Stimulated activated CD4-positive, alpha-beta T cell treated with anti-CD3 and anti-CD28 coated beads, TNF-alpha, amount 100 ng/mL, for 4 hours (primary cell): ENCODE data around the gene ATF6.
A peak's percentile ranks its signal among the peaks of the same experiment; 100 is the strongest.

ENCODE experiments used
- DNase-seq, 3 experiments: peaks; one replicate each; pipeline ENCODE4 v3.0.0-alpha.2; 2020; ENCODE audit warnings: low read depth in 3 of 3

Gene ATF6

GRCh38 chr1:161941726-161942436 lies 175.8 kb downstream of the ATF6 start:
- DNase-seq = no peak

DNA sequence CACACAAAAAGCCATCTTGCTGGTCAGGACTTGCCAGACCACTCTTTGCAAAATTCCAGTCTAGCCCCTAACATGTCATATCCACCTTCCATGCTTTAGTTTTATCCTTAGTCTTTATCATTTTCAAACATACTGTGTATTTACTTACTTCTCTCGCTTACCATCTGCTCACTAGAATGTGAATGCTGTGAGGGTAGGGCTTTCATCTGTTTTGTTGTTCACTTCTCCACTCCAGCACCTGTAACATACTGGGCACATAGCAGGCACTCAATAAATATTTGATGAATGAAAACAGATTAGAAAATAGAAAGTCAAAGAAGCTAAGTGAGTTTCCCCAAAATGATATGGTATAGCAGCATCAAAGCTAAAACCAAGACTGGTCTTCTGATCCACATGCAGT lies 177.6 kb downstream of the ATF6 start:
- no peak for DNase-seq

DNA sequence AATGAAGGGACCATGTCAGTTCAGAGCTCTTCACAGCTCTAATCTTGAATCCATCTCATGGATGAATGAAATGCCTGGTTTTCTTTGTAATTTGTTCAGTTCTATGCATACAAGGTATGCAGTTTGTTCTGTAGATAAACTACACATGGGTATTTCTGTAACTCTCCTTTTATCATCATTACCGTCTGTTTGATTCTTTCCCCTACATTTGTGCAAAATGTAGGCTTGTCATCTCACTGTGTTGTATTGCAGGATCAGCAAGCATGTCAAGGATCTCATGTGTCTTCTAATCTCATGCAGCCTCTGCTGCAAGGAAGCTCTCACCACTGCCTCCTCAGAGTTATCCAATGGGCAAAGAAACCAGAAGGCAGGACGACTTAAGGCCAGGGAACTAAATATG lies 178.3 kb downstream of the ATF6 start:
- DNase-seq = no peak

GRCh38 chr1:161945306-161946060 lies 179.4 kb downstream of the ATF6 start:
- no peak for DNase-seq

DNA sequence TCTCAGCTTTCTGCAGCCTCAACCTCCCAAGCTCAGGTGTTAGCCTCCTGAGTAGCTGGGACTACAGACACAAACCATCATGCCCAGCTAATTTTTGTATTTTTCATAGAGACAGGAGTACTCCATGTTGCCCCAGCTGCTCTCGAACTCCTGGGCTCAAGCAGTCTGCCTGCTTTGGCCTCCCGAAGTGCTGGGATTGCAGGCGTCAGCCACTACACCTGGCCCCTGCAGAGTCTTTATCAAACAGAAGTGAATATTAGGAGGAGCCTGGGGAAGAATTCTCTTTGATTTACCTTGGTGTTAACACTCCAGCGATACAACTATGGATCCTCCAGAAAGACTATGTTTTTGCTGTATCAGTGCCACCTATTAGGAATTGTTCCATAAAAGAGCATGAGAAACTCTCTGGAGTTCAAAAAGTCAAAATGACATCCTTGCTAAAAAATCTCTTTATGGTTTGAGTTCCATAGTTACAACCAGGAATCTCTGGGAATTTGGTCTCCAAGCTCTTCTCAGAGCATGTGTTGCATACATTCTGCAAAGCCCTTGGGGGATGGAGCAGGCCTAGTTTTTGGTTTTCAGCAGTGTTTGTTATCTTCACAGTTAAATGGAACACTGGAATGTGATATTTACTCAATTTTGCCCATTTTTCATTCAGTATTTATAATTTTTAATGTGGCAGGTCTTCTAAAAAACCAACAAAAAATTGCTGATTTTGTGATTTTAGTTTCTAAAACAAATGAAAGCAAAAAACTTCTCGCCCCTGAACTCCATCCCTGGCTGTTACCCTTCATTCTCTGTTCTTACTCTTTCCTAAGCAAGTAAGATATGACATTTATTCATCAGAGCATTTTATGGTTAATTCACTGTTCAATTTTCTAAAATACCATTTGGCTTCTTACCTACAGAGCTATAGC lies 180.2 kb downstream of the ATF6 start:
- no peak for DNase-seq

DNA sequence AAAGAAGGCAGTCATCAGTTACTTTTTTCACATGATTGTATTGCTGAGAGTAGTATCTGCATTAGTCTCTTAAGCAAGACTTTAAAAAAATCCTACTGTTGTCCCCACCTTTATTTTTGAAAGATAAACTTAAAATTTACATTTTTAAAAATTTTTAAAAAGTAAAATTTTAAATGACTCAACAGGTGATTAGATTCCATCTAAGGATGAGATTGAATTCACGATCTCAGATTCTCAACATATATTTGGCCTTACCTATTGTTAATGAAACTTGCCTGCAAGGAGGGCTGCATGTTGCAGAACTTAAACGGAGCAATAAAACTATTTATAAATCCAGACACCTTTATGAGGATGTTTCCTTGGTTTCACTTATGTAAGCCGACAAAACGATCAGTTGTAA lies 182.3 kb downstream of the ATF6 start:
- no peak for DNase-seq

GRCh38 chr1:161949548-161949947 lies 183.4 kb downstream of the ATF6 start:
- no peak for DNase-seq

DNA sequence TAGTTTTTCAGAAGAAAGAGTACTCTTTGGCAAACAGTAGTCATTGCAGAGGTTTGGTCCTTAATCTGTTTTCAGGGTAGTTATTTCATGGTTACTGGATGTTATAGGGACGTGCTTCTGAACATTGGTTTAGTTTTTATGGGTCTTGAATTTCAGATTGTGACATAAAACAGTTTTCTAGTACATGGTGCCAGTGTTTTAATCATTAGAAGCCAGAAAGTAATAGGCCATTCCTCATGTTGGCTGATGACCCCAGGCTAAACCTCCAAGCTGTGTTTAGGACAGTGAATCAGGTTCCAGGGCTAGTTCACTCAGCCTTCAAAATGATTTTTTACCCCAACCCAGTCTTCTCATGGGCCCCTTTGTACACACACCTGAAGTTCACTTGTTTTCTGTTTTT lies 184.3 kb downstream of the ATF6 start:
- DNase-seq = no peak

DNA sequence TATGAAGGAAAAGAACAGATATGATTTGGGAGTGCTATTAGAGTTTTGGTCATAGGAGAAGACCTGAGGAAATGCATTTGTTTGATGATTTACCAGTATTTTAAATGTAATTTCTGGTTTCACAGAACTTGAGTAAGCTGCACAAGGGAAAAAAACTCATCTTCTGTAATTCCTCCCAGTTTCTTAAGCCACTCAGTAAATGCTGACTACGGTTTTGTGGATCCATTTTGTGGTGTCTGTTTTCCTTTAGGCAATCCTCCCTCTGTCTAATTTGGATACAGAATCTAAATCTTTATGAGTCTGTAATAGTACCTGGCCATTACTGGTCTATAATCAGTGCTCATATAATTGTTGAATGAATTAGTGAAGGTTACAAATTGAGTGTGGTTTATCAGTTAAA lies 185.5 kb downstream of the ATF6 start:
- DNase-seq = no peak

- DNase-seq = no peak
These were observed 186.6 kb downstream of the ATF6 start for GRCh38 chr1:161952607-161953172.

DNA sequence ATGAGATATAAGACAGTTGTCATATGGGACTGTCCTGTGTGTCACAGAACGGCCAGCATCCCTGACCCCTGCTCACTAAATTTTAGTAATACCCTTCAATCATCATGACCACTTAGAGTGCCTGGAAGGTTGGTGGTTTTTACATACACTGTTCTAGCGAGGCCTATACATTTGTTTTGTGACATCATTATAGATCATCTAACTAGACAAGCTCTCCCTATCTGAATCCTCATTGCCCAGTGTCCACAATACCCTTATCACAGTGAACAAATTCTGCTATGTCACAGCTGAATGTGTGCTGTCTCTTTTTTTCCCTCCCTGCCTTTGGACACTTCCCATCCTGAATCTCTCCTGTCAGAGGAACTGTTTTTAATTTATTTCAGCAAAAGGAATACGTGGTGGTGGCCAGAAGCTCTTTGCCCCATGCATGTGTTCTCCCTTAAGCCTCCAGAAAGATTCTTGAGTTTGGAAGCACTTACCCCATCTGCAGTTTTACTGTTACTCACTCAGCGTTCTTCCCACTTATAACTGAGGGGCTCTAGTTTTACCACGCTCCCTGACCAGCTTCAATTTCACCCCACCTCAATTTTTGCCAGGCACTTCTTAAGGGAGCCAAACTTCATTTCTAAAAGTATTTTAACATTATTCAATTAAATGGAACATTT lies 187.3 kb downstream of the ATF6 start:
- DNase-seq = no peak

- DNase-seq = no peak
These were observed 187.9 kb downstream of the ATF6 start for GRCh38 chr1:161954050-161954449.

- DNase-seq = no peak
These were observed 188.3 kb downstream of the ATF6 start for GRCh38 chr1:161954466-161954865.

DNA sequence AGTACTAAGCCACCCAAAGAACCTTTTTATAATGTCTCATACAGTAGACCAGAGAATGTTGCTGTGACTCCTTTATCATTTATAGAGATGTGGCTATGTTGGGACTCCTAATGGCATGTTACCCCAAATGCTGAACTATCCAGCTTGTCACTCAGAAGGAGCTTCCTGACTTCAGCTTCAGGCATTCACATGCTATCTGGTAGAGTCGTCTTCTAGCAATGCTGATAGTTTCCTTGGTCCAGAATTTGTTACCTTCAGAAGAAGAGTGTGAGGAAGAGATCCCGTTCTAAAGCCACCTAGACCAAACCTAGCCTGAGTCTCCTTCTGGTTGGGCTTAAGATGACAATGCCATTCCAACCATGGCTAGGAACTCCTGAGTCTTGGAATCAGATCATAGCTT lies 189.5 kb downstream of the ATF6 start:
- DNase-seq = no peak

DNA sequence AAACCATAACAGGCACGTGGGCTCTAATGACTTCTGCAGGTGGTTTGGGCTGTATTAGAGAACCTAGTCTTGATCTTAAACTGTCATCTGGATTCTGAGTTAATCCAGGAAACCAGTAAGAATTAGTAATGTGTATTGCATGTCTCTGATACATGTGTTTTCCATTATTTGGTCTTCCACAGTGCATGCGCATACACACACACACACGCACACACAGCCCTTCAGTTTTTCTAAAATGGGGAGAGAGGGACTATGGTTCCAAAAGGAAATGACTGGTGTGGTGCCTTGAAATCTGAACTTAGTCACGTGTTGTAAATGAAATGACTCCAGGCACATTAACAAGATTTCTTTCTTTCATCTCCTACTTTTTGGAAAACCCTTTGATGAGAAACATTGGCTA lies 190.0 kb downstream of the ATF6 start:
- no peak for DNase-seq

DNA sequence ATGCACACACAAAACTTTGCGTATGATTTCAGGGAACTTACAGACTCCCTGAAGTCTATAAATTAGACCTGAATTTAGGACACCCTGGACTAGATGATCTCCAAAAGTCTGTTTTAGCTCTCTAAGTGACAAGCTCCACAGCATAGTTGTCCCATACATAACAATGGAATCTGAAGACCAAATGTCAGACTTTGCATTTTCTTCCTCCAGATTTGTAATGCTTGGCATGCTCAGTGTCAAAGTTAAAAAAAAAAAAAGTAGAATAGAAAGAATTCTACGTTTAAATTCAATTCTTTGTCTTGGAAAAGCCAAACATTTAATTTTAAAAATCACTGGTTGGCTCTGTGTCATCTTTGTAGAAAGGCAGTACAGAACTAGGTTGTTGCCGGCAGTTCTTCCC lies 190.8 kb downstream of the ATF6 start:
- no peak for DNase-seq

GRCh38 chr1:161958425-161958824 lies 192.3 kb downstream of the ATF6 start:
- DNase-seq = no peak

- DNase-seq = peak in 1 of 3 experiments; percentile 6
These were observed 196.2 kb downstream of the ATF6 start for GRCh38 chr1:161962091-161962887.

DNA sequence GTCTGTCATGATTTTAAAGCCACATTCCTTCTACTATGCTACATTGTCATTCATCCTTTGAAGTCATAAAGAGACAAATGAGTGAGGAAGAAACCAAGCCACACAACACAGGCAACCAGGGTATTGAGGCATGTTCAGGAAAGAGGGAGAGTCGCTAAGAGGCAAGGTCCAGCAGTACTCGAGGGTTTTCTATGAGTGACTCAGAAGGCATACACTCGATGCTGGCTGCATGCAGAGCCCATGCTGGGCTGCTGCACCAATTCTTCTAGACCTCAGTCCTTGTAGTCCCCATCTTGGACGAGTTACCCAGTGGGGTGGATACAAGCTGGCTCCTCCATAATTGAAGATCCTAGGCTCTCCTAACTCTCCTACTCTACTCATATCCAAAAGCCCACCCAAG lies 199.9 kb downstream of the ATF6 start:
- no peak for DNase-seq

GRCh38 chr1:161970036-161970435 lies 203.9 kb downstream of the ATF6 start:
- no peak for DNase-seq

DNA sequence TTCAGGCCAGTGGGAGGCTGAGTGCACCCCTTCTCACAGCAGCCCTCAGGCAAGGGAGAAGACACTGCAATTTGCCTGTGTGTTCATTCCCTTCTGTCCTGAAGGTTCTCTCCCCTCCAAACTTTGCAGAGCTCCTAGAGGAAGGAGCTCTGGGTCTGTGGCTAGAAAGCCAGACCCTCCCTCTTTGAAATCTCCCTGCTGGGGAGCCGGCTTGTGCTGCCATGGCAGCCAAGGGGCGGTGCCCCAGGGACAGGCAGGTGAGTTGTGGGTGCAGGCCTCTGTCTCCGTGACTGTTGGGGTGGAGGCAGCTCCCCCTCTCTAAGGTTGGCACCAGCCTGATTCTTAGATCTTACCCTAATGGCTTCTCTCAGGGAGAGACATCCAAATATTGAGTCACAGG lies 204.5 kb downstream of the ATF6 start:
- no peak for DNase-seq
